AG04449 (cell line): ENCODE measurements around the gene TMEM25.

ENCODE experiments used
- CTCF ChIA-PET: fragments of 350-600 bp; formaldehyde crosslinking; extraction: SDS; loops from one replicate; lab custom pipeline; 2021; ENCODE audit warnings: antibody characterized with exemption; lab: Yijun Ruan, JAX
- POLR2A ChIA-PET: fragments of 400-600, 350-600 bp; formaldehyde crosslinking; extraction: SDS; loops from one replicate; lab custom pipeline; 2020; ENCODE audit warnings: antibody characterized with exemption, inconsistent platforms; lab: Yijun Ruan, JAX
- DNase-seq: peaks from one replicate; pipeline ENCODE4 v3.0.0-alpha.2; 2010; ENCODE audit warnings: low read depth, low spot score
- H3K4me3 ChIP-seq: 2 replicates; pipeline ENCODE4 v1.5.1; 2011; ENCODE audit warnings: low read depth, mild to moderate bottlenecking, control low read depth, low read length
- TF ChIP-seq, protein P1 (sequence below): IDR thresholded peaks from one replicate; pipeline ENCODE4 v1.5.1; 2011; ENCODE audit warnings: mild to moderate bottlenecking, moderate library complexity, low read length, control low read depth, inconsistent platforms; ENCODE audit not compliant: insufficient read depth; ENCODE audit errors: missing control alignments

TMEM25 gene

DNA sequence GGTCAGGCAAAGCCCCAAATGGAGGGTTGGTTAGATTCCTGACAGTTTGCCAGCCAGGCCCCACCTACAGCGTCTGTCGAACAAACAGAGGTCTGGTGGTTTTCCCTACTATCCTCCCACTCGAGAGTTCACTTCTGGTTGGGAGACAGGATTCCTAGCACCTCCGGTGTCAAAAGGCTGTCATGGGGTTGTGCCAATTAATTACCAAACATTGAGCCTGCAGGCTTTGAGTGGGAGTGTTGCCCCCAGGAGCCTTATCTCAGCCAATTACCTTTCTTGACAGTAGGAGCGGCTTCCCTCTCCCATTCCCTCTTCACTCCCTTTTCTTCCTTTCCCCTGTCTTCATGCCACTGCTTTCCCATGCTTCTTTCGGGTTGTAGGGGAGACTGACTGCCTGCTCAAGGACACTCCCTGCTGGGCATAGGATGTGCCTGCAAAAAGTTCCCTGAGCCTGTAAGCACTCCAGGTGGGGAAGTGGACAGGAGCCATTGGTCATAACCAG is 8.4 kb upstream of the TMEM25 start:
- H3K4me3 ChIP-seq = no peak overlapping the region
- POLR2A ChIA-PET = no interaction called here
- no peak for DNase-seq
- TF ChIP-seq, protein P1, sequence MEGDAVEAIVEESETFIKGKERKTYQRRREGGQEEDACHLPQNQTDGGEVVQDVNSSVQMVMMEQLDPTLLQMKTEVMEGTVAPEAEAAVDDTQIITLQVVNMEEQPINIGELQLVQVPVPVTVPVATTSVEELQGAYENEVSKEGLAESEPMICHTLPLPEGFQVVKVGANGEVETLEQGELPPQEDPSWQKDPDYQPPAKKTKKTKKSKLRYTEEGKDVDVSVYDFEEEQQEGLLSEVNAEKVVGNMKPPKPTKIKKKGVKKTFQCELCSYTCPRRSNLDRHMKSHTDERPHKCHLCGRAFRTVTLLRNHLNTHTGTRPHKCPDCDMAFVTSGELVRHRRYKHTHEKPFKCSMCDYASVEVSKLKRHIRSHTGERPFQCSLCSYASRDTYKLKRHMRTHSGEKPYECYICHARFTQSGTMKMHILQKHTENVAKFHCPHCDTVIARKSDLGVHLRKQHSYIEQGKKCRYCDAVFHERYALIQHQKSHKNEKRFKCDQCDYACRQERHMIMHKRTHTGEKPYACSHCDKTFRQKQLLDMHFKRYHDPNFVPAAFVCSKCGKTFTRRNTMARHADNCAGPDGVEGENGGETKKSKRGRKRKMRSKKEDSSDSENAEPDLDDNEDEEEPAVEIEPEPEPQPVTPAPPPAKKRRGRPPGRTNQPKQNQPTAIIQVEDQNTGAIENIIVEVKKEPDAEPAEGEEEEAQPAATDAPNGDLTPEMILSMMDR = peak; percentile 53
- CTCF ChIA-PET = interaction anchor here (0.7 to 1.3 kb wide), 2 partner anchors 12 to 45 kb away, joined by 3 read pairs; no protein-coding TSS in a partner anchor

GRCh38 chr11:118524356-118524755 is 6.6 kb upstream of the TMEM25 start:
- H3K4me3 ChIP-seq = no peak overlapping the region
- TF ChIP-seq, protein P1 = no peak
- ChIA-PET POLR2A (no interaction called here), CTCF (interaction anchor here (0.8 to 1.9 kb wide), 4 partner anchors 28 to 326 kb away, joined by 3 to 6 read pairs (median 3); no protein-coding TSS in a partner anchor)
- no peak for DNase-seq

DNA sequence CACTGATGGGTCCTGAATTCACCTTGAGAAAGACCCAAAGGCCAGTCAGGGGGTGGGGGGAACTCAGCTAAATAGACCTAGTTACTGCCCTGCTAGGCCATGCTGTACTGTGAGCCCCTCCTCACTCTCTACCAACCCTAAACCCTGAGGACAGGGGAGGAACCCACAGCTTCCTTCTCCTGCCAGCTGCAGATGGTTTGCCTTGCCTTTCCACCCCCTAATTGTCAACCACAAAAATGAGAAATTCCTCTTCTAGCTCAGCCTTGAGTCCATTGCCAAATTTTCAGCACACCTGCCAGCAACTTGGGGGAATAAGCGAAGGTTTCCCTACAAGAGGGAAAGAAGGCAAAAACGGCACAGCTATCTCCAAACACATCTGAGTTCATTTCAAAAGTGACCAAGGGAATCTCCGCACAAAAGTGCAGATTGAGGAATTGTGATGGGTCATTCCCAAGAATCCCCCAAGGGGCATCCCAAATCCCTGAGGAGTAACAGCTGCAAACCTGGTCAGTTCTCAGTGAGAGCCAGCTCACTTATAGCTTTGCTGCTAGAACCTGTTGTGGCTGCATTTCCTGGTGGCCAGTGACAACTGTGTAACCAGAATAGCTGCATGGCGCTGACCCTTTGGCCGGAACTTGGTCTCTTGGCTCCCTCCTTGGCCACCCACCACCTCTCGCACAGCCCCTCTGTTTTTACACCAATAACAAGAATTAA is 6.1 kb upstream of the TMEM25 start:
- TF ChIP-seq, protein P1 = no peak
- ChIA-PET CTCF (interaction anchor here (0.8 to 1.9 kb wide), 4 partner anchors 28 to 326 kb away, joined by 3 to 6 read pairs (median 3); no protein-coding TSS in a partner anchor), POLR2A (no interaction called here)
- H3K4me3 ChIP-seq = no peak overlapping the region
- DNase-seq = no peak

- H3K4me3 ChIP-seq = no peak overlapping the region
- ChIA-PET CTCF (interaction anchor here (2.1 kb wide), 1 partner anchor 8 kb away, joined by 7 read pairs; no protein-coding TSS in a partner anchor), POLR2A (interaction anchor here (0.7 kb wide), 1 partner anchor 30 kb away, joined by 3 read pairs; no protein-coding TSS in a partner anchor)
- no peak for DNase-seq
- TF ChIP-seq, protein P1 = no peak
Observed at GRCh38 chr11:118526688-118527087, 4.3 kb upstream of the TMEM25 start.

GRCh38 chr11:118527109-118527508 is 3.9 kb upstream of the TMEM25 start, which contains the start of gene TTC36:
Gene TTC36 (plus strand): TSS chr11:118527474. CDS start chr11:118527495, 21 bp downstream.
- TF ChIP-seq, protein P1 = no peak
- ChIA-PET POLR2A (interaction anchor here (0.7 kb wide), 1 partner anchor 31 kb away, joined by 3 read pairs; no protein-coding TSS in a partner anchor), CTCF (interaction anchor here (1.2 to 2.1 kb wide), 2 partner anchors 8 to 40 kb away, joined by 5 to 7 read pairs; no protein-coding TSS in a partner anchor)
- no peak for DNase-seq
- no peak within 1 kb of the TSS for H3K4me3 ChIP-seq

- POLR2A ChIA-PET = no interaction called here
- no peak for DNase-seq
- no peak overlapping the region for H3K4me3 ChIP-seq
- TF ChIP-seq, protein P1 = no peak
- CTCF ChIA-PET = interaction anchor here (0.8 to 2.5 kb wide), 3 partner anchors 38 to 358 kb away, joined by 3 to 6 read pairs (median 5); no protein-coding TSS in a partner anchor
Observed at GRCh38 chr11:118528511-118528910, 2.5 kb upstream of the TMEM25 start.
